ENCODE measurements around the gene DDHD1.
"Not testable (repeated sequence)": the region's sequence is repeated elsewhere in the genome, so short reads cannot be mapped to it uniquely, and the experiment has no call there.

DDHD1 gene

DNA sequence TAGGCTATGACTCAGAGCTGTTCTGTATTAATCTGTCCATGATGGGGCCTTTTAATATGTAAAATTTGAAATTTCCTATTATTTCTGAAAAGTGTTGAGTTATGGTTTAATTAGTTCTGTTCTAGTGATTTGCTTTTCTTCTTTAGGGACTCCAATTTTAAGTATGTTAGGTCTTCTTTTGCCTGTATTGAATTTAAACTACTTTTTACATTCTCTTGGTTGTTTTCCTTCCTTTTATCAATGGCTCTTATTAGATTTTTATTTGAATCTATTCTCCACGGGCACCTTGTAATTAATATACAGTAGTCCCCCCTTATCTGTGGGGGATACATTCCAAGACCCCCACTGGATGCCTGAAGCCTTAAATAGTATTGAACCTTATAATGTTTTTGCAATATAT lies 46.4 kb downstream of the DDHD1 start:
- DNase-seq: no peak

DNA sequence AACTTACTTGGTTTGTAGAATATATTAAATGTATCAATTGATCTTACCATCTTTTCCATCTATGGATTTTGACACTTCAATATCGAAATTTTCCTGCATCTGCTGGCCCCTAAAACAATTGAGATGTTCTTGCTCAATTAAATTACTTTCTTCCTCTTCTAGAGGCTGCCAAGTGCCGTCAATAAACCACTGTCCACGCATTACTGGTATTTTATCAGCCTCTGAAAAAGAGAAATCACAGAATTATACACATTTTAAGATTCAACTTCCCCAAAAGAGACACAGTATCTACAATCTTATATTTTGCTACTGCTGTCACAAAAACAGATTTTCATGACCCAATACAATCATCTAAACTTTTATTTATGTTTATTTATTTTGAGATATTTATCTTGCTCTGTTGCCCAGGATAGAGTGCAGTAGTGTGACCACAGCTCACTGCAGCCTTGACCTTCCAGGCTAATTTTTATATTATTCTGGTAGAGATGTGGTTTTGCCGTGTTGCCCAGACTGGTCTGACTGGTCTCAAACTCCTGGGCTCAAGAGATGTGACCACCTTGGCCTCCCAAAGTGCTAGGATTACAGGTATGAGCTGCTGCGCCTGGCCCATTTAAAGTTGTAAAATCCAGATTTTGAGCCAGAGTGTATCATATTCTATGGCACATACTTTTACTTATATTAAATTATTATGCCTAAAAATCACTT lies 49.3 kb downstream of the DDHD1 start:
- no peak for DNase-seq

DNA sequence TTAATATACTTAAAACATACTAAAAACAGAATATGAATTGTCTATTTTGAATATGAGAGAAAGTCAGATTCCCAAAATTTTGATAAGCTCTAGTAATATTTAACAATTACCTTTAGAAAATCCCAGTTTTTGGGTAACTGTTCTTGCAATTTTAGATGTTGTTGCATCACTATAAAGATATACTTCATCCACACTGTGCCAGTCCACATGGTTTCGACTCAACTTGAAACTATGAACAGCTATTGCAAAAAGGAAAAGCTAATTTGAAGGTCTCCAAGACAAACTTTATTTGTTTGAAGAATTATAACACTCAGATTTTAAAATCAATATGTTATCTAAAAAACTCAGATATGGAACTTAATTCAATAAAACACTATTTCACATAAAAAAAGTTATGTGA lies 59.9 kb downstream of the DDHD1 start:
- no peak for DNase-seq

DNA sequence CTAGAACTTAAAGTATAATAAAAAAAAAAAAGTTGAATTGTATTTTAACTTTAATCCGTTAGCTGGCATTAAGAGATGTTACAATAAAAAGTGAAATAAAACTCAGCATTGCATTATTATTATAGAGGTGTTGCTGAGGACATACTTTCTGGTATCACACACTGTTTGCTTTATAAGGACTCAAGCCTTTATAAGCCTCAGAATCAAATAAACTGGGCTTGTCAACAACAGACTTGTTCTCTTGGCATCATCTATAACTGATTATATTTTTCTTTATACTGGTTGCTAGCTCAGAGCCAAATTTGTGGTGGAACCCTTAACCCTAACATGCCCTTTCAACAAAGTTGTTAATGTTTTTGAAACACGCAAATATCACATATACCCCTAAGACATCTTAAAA lies 62.3 kb downstream of the DDHD1 start:
- no peak for DNase-seq

DNA sequence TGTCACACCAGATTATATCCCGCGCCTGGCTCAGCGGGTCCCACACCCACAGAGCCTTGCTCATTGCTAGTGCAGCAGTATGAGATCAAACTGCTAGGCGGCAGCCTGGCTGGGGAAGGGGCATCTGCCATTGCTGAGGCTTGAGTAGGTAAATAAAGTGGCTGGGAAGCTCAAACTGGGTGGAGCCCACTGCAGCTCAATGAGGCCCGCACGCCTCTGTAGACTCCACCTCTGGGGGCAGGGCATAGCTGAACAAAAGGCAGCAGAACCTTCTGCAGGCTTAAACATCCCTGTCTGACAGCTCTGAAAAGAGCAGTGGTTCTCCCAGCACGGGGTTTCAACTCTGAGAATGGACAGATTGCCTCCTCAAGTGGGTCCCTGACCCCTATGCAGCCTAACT lies 68.2 kb downstream of the DDHD1 start:
- not testable (repeated sequence) for DNase-seq

DNA sequence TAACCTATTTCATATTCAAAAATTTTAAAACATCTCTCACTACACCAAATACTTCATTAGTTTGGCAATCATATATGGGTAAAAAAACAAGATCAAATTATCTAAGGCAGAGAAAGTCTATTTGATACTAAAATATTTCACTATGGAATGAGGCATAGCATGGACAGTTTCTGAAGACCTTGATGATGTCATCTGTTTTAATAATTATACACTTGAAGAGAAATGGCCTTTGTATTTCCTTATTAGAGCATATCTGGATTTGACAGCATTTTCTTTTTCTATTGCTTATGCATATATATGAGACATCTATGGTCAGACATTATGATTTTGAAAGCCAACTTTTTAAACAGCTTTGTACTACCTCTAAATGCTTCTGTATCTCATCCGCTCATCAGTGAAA lies 88.6 kb downstream of the DDHD1 start:
- DNase-seq: no peak

DNA sequence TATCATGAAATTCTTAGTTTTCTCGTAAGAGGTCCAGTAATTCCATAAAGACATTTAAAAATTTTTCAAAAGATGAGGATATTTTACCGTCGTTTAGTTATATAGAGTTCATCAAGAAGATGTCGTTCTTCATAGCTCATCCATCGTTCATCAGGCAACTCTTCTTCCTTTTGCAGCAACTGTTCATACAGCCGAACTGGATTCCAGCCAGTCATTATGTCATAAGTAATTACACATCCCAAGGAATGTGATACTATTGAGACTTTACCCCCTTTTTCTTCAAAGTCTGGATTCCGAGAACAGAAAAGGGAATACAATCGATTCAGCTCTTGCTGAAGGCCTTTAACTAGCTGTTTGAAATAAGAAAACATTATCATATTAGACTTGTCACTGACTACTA lies 90.3 kb downstream of the DDHD1 start:
- DNase-seq: no peak

DNA sequence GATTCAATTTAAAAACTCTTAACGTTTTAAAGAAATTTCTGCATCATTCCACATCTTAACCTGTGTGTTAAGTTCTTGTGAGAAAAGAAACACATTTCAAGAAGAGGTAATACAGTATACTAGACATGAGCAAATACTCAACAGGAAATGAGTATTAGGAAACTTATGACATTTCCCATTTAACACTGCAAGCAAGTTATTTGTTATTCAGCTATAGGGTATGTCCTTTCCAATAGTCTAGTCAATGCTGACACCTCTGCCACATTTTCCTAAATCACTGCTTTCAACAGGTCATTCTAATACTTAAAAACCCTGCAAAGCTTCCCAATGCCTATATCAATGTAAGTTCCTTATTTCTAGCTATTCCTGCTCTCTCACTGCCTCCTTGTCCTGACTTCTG lies 93.1 kb downstream of the DDHD1 start:
- DNase-seq: no peak

DNA sequence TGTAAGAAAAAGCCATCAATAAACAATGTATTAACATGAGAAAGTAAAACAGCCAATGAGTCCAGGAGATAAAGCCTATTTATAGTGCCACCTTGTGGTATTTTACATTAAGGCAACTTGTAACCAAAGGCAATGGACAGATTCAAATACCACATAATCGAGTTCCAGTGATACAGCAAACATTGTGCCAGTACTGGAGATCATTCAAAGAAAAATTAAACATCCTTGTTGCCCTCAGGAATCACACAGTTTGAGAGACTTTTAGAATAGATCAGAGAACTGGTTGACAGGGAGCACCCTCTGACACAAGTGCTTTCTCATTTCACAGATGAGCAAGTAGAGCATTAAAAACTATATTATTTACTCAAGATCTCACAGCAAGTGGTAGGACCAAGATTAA lies 98.1 kb downstream of the DDHD1 start:
- no peak for DNase-seq

DNA sequence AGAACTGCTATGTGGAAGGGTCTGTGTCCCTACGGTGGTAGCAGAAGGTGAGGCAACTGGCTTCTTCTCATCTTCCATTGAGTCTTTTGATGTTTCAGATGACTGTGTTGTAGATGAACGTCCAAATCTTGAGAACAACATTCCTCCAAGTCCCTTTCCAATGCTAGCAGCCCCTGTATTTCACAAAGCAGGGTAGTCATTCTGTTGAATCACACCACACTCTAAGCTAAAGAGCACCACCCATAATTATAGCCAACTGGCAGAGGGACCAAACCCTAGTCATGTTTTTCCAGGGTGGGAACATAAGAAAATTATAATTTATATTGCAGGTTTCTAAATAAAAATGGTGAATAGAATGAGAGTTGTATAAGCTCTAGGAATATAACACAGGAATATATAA lies 98.7 kb downstream of the DDHD1 start:
- DNase-seq: no peak

DNA sequence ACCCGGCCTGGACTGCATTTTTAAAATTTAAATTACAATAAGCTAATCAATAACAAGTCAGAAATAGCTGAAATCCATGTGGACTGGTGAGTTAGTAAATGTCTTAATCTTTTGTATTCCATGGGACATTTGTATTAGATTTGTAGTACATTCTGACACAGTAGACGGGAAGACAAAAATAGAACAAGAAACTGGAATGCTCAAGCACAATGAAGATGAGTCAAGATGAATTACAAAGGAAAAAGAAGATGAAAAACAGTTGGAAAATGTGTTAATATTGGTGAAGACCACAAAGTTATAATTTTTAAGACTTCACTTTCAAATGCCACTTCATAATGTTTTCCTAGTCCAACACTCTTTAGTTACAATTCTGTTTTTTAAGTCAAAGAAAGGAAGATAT lies 104.5 kb downstream of the DDHD1 start:
- no peak for DNase-seq

DNA sequence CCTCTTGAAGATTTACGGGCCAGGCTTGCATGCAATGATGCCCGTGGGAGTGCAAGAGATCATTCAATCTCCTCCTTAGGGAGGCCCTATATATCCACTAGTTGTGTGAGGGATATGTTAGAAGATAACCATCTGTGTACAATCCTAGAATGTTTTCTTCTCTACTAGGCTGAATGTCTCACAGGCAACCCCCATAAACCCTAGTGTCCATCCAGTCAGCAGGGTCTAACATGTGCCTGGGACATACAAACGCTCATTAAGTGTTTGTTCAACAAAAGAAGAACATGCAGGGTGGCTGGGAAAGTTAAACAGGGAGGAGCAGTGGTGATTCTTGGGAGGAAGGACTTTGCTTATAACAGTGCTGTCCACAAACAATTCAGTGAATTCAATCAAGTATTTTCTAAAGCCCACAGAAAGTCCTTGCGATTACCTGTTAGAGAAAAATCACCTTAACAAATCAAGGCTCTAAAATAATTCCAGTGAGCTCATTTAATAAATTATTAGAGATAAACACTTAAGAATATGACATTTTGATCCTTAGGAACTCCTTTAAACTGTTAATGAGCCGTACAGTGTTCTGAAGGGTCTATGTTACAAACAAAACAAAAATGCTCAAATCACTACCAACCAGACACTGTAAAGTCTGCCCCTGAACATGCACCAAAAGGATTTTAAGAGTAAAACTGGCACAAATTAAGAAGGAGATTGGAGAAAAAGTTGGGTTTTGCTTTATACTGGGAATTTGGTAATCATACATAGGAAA lies 105.6 kb downstream of the DDHD1 start:
- no peak for DNase-seq

DNA sequence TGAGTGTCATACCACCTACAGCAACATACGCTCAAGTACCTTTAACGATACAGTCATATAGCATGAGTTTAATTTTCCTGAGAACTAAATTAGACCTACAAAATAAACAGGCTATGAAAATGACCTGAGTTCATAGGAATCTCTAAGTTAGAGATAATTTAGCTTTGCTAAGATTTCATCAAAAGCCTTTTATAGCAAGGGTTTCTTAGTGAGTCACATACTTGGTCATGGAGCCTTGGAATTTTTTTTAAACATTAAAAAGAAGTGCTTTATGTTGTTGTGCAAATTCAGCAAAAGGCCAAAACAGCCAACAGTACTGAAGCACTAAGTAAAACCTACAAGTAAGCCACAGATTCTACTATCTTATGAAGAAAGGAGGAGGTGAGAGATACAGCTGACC lies 108.6 kb downstream of the DDHD1 start:
- DNase-seq: no peak

DNA sequence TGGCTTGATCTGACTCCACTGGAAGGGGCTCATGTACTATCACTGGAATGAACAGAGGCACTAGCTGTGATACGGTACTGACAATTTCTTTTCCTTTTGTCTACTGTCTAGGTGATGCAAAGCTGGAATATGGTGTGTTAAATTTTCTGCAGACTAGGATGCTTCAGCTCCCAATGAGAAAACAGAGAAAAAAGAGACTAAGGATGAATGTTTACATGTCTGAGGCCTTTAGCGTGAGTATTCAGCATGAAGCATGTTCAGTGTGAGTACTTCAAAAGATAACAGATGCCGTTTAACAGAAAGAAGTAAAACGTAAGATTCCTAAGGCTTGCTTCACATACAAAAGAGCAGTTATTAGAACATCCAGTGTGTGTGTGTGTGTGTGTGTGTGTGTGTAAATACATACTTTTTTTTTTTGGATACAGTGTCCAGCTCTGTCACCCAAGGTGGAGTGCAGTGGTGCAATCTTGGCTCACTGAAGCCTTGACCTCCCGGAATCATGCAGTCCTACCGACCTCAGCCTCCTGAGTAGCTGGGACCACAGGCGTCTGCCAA lies 110.0 kb downstream of the DDHD1 start:
- DNase-seq: no peak

DNA sequence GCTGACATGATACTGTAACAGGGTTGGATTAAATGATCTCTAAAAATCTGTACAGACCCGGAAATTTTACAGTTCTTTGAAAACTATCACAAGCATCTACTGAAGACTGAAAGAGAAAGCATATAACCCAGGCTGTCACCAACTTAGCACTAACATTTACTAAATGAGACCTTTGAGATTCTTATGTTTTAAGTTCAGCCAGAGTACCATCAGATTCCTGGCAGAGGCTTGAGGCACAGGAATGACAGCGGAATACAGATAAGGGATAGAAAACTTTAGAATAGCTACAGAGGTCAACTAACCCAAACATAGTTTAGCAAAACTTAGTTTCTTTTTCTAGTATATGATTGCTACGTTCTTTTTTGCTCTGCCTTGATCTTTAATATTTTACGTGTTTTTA lies 110.6 kb downstream of the DDHD1 start:
- DNase-seq: no peak

DNA sequence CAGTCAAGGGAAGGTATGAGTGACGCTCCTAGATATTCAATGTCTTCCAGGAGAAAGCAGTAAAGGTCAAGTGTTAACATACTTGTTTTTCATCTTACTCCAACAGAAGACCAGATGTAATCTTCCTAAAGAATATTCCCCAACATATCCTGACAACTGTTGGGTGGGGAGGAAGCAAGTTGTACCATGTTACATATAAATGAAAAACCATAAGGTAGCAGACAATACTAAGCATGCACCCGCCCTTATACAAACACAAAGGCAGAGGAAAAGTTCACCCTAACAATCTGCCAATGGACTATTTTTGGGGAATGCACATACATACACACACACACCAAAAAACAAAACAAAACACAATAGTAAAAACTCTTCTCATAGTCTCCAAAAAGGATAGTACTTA lies 112.1 kb downstream of the DDHD1 start:
- DNase-seq: no peak

DNA sequence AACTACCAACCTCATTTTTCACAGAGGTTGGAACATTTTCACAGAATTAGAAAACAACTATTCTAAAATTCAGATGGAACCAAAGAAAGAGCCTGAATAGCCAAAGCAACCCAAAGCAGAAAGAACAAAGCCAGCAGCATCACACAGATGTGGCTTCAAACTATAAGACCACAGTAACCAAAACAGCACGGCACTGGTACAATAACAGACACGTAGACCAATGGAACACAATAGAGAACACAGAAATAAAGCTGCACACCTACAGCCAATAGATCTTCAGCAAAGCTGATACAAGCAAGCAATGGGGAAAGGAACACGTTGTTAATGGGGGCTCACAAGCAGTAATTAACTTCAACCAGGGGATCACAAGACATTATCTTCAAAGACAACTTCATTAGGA lies 114.5 kb downstream of the DDHD1 start:
- no peak for DNase-seq

DNA sequence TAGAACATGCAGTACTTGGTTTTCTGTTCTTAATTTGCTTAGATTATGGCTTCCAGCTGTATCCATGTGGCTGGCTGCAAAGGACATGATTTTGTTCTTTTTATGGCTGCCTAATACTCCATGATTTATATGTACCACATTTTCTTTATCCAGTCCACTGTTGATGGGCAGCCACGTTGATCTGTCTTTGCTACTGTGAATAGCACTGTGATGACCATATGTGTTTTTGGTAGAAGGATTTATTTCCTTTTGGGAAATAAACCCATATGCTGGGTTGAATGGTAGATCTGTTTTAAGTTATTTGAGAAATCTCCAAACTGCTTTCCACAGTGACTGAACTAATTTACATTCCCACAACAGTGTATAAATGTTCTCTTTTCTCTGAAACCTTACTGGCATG lies 116.1 kb downstream of the DDHD1 start:
- no peak for DNase-seq

DNA sequence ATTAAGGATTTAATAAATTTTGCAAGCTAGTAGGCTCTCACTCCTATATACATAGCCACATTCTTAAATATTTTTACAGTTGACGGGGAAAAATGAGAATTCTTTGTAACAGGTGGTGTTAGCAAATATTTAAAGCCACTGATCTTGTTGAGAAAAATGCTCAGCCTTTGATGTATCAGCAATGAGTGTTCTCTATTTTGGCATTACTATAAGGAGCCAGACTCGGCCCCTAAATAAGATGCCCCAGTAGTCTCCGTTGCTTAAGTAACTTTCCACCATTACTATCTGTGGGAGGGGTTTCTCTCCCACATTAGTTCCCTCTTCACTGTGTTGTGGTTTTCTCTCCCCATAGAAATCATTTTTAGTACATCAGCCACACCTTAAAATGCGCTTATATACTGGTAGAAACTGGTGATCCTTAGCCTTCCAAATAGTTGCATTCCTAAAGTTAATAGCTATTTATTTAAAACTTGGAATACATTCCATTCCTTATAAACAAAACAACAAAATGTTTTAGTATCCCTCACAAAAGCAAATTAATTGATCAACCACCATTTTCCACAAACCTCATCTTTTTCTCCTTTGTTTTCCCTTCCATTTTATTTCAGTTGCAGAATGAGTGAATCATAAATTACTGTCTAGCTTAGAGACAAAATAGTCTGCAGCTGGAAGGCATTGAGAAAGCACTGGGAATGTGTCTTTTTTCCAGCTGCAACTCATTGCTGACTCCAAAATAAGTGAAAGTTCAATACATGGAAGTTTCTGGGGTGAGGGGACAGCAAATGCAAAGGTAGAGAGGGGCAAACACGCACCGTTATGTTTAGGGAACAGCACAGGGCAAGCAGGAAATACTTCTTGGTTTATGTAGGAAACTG lies 117.5 kb downstream of the DDHD1 start:
- DNase-seq: no peak

DNA sequence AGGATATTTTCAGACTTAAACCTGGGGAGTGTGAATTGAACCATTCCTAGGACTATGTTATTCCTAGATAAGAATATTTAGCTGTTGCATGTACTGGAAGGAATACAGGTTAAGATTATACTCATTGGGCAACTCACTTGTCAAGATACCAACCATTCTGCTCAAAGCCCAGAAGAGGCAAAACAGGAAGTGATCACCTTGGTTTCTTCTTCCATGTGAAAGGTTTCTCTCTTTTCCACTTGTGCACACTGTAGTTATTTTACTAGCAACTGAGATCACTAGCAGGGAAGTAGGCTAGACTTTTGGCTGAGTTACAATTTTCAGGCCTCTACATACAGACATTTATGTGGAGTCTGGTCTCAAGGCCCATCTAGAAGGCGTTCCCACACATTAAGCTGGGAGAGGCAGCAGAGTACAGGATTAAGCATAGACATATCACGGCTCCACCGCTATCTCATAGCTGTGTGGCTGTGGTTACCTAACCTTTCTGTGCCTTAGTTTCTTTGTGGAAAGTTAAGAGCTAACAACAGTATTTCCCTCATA lies 118.4 kb downstream of the DDHD1 start:
- no peak for DNase-seq

DNA sequence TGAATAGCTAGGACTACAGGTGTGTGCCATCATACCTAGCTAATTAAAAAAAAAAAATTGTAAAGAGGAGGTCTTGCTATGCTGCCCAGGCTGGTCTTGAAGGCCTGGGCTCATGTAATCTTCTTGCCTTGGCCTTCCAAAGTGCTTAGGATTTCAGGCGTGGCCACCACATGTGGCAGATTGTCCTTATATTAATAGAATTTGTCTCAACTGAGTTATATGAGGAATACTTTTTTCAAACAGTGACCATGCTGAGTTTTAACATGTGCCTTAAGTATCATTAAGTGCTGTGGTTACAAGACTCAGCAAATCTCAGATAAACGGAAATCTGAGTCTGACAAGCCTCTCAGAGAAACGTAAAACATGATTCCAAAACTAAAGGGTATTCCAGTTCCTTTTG lies 119.1 kb downstream of the DDHD1 start:
- no peak for DNase-seq

DNA sequence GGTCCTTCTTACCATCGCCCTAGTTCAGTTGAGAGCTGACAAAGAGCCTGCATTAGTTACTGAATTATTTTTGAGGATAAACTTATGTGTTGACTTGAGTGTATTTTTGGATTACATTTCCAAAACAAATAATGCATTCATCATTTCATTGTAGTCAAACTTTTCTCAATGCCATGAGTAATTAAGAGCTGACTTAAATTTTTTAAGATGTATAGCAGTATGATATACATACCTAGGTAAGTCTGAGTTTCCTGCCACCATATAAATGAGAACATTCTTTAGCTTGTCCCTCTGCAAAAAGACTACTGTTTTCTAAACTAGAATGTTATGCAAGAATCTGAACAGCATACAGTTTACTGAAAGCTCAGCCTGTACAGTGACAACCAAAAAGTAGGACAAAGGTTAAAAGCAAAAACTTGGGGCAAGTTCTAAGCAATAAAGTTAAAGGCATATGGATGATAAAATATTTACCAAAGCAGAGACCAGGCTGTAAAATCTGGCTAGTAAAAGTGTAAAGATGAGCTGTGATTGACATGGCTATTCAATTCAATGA lies 120.2 kb downstream of the DDHD1 start:
- no peak for DNase-seq

All from activated gamma-delta T cell (primary cell).